ENCODE data around the gene FCHO1.

Gene FCHO1

GRCh38 chr19:17734146-17734545, 17.1 kb upstream of the FCHO1 start:
- in situ Hi-C loops (cut with MboI; ENCODE audit: low sequenced_read_pairs), result no loop called here

- in situ Hi-C loops (cut with MboI; ENCODE audit: low sequenced_read_pairs), result no loop called here
Observed at GRCh38 chr19:17735410-17735809, 15.9 kb upstream of the FCHO1 start.

GRCh38 chr19:17737690-17738153, 13.6 kb upstream of the FCHO1 start:
- in situ Hi-C loops (cut with MboI; ENCODE audit: low sequenced_read_pairs), result no loop called here

DNA sequence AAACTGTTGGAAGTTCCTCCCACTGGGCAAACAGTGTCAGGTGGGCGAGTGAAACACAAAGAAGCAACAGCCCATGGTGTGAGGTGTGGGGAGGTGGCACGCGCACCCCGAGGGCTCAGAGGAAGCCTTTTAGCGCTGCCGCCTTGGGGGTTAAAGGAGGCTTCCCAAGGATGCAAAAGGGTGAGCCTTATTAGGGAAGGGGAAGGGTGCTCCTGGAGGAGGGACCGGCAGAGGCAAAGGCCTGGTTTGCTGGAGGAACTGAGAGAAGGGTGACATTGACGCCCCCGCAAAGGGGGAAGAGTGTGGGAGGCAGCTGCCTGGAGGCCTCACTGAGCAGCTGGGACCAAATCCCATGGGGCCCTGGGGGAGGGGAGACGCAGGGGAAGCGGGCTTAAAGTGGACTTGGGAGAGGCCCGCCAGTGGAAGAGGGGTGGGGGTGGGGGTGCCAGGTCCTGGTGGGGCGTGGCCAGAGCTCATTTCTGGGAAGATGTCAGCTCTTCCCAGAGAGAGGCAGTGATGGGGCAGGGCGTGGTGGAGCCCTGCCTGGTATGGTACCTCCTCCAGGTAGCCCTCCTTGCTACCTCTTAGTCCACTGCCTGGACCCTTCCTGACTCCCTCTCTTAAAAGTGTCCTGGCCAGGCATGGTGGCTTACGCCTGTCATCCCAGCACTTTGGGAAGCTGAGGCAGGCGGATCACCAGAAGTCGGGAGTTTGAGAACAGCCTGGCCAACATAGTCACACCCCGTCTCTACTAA, 12.0 kb upstream of the FCHO1 start:
- in situ Hi-C loops (cut with MboI; ENCODE audit: low sequenced_read_pairs), result no loop called here

GRCh38 chr19:17741456-17741855, 9.8 kb upstream of the FCHO1 start:
- in situ Hi-C loops (cut with MboI; ENCODE audit: low sequenced_read_pairs), result no loop called here

- in situ Hi-C loops (cut with MboI; ENCODE audit: low sequenced_read_pairs), result no loop called here
Observed at GRCh38 chr19:17743874-17744580, 7.2 kb upstream of the FCHO1 start.

DNA sequence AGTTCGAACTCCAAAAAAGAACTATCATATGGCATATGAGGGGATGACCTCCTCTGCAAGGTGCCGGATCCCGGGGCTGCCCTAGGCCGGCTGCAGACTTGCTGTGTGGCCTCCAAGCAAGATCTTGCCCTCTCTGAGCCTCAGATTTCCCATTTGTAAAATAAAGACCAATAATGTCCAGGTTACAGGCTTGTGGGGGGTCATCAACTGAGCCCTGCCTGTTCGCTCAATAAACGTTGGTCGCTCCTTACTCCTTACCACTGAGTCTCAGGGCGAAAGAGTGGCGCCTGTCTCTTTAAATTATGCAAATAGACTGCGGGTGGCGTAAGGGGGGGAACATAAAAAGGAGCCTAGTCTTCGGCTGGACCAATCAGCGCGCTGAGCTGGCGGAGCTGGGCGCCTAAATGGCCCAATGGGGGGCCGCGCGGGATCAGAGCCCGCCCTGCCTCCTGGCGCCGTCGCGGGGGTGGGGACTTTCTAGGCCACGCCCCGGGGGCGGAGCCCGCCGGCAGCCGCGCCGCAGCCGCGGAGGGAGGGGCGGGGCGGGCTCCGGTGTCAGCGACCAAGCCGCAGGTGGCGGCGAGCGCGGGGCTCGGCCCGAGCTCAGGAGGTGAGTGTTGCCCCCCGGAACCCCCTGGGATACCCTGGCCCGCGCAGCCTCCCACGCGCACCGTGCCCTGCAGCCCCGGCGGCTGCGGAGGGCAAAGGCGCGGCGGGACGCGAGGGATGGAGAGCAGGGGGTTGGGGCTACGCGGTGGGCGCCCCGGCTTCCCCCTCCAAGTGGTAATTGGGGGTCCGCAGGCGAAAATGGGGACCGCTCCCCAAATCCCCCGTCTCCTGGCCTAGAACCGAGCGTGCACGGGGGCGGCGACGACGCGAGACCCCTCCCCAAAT, 3.8 kb upstream of the FCHO1 start:
- in situ Hi-C loops (cut with MboI; ENCODE audit: low sequenced_read_pairs), result no loop called here

- in situ Hi-C loops (cut with MboI; ENCODE audit: low sequenced_read_pairs), result no loop called here
Observed at GRCh38 chr19:17748884-17749638, 2.2 kb upstream of the FCHO1 start.

GRCh38 chr19:17749912-17750317, 1.4 kb upstream of the FCHO1 start:
- in situ Hi-C loops (cut with MboI; ENCODE audit: low sequenced_read_pairs), result no loop called here

DNA sequence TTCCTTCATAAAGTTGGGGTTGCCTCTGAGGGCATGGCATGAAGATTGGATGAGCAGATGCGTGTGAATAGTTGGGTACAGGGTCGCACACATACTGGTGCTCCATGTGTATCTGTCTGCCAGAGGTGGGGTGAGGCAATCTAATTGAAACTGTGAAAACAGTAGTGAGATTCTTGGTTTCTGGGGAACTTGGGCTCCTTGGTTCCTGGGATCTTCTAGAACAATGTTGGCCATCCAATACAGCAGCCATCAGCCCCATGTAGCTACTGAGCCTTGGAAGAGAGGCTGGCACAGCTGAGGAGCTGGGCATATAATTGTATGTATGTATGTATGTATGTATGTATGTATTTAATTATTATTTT, 616 bp downstream of the FCHO1 start:
- in situ Hi-C loops (cut with MboI; ENCODE audit: low sequenced_read_pairs), result no loop called here

- in situ Hi-C loops (cut with MboI; ENCODE audit: low sequenced_read_pairs), result no loop called here
Observed at GRCh38 chr19:17752865-17753639, 1.8 kb downstream of the FCHO1 start.

GRCh38 chr19:17753976-17754375, 2.7 kb downstream of the FCHO1 start:
- in situ Hi-C loops (cut with MboI; ENCODE audit: low sequenced_read_pairs), result no loop called here

GRCh38 chr19:17754634-17755442, 3.6 kb downstream of the FCHO1 start:
- in situ Hi-C loops (cut with MboI; ENCODE audit: low sequenced_read_pairs), result no loop called here

DNA sequence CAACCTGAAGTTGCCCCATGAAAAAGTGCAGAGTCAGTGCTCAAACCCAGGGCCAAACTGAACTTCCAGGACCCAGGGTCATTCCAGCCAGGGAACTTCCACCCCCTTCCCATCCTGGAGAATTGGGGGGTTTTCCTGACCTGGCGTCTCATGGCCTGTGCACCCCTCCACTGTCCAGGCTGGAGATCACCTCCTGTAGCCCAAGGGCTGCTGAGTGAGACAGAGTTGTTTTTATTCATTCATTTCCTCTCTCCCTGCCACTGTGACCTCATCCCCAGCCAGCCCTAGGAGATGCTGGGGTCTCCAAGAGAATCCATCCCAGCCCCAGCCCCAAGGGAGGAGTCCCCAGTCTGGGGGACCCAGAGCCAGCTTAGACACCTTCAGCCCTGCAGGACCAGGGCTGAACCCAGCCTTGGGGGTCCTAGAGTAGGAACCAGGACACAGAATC, 4.2 kb downstream of the FCHO1 start:
- in situ Hi-C loops (cut with MboI; ENCODE audit: low sequenced_read_pairs), result no loop called here

DNA sequence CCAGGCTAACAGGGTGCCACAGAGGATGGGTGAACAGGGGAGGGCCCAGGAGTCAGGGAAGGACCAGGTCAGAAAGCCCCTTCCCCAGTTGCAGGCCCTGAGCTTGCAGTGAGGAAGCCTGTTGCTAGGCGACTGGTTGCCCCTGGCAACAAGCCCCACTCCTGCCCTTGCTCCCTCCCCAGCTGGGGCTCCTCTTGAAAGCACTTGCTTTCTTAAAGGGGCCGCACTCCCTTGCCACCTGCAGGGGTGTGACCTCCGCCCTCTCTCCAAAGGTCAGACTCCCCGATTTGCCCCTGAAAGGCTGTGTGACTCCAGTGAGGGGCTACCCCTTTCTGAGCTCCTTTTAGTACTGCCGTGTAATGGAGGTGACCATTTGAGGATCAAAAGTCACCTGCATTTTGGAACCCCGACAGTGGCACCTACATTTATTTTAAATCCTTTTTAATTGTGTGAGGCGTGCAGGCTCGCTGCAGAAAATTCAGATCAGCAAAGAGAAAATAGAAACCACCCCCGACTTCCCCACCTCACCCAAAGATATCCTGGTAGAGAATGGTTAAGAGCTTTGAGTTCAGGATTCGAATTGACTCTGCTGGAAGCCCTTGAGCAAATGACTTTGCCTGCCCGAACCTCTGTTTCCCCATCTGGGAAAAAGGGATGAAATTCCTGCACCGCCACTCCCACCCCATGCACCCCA, 4.8 kb downstream of the FCHO1 start:
- in situ Hi-C loops (cut with MboI; ENCODE audit: low sequenced_read_pairs), result no loop called here

GRCh38 chr19:17757125-17757524, 5.8 kb downstream of the FCHO1 start:
- in situ Hi-C loops (cut with MboI; ENCODE audit: low sequenced_read_pairs), result no loop called here

DNA sequence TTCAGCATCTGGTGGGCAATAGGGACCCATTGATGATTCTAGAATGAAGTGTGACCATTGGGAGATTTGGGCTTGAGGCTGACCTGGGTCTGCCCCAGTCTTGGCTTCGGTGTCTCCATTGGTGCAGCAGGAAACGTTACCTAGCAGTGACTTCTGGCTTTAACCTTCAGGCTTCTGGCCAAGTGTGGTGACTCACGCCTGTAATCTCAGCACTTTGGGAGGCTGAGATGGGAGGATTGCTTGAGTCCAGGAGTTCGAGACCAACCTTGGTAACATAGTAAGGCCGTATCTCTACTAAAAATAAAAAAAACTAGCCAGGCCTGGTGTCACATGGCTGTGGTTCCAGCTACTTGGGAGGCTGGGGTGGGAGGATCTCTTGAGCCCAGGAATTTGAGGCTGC, 7.2 kb downstream of the FCHO1 start:
- in situ Hi-C loops (cut with MboI; ENCODE audit: low sequenced_read_pairs), result no loop called here

GRCh38 chr19:17761148-17761547, 9.9 kb downstream of the FCHO1 start:
- in situ Hi-C loops (cut with MboI; ENCODE audit: low sequenced_read_pairs), result no loop called here
